ENCODE results near the gene SOS1.

SOS1 gene

DNA sequence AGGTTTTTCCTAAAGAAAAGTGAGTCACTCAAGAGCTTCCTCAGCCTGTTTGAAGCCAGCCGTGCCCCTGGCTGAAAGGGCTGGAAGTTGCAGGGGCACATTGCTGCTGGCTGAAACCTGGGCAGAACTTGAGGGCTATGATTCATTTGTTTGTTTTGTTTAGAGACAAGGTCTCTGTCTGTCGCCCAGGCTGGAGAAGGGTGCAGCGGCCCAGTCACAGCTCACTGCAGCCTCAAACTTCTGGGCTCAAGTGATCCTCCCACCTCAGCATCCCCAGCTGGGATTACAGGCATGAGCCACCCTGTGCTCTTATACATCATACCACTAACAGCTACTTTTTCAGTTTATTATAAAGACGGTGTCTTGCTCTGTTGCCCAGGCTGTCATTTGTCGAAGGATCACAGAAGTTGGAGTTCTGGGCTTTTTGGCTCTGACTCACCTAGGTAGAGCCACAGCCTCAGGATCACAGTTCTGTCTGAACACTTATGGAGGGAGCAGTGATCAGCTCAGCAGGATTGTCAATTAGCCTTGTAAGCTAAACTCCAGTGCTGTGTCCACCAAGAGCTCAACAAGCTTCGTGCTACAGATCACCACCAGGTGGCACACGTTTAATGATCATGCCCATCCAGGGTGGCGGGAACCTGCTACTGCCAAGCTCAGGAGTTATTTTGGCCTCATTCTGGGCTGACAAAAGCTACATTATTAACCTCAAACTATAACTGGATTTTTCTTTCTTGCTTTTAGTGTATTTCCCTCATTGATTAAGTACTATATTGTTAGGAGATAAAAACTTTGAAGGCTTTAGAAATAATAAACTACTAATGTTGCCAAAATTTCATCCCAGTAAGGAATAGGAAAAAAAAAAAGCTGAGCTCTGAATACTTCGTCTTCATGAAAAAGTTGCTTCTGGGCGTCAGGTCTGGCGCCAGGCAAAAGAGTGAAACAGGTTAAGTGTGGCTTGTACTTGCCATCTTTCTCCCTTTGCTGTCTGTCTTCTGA is 173.3 kb downstream of the SOS1 start:
- H4K20me1 ChIP-seq (ENCODE audit: insufficient read depth): no peaks in the 10 kb centered on the region
- H3K4me1 ChIP-seq (ENCODE audit: low read depth, poor library complexity, severe bottlenecking): peaks cover 4% of the 10 kb centered on the region
- H3K79me2 ChIP-seq (ENCODE audit: insufficient read depth, low read depth): no peaks in the 10 kb centered on the region
- no peak overlapping the region for H3K9ac ChIP-seq
- no peak overlapping the region for H3K4me2 ChIP-seq
- peak overlapping the region; percentile 5; the same call in 1 of the 2 replicates for H2AFZ ChIP-seq (ENCODE audit: low read depth)
- no peaks in the 10 kb centered on the region for H3K36me3 ChIP-seq (ENCODE audit: insufficient read depth)
- no peak overlapping the region for H3K4me3 ChIP-seq (IDR thresholded peaks at IDR 0.05; ENCODE audit: insufficient read depth, low read depth, low read length)
- TF ChIP-seq, protein P1, sequence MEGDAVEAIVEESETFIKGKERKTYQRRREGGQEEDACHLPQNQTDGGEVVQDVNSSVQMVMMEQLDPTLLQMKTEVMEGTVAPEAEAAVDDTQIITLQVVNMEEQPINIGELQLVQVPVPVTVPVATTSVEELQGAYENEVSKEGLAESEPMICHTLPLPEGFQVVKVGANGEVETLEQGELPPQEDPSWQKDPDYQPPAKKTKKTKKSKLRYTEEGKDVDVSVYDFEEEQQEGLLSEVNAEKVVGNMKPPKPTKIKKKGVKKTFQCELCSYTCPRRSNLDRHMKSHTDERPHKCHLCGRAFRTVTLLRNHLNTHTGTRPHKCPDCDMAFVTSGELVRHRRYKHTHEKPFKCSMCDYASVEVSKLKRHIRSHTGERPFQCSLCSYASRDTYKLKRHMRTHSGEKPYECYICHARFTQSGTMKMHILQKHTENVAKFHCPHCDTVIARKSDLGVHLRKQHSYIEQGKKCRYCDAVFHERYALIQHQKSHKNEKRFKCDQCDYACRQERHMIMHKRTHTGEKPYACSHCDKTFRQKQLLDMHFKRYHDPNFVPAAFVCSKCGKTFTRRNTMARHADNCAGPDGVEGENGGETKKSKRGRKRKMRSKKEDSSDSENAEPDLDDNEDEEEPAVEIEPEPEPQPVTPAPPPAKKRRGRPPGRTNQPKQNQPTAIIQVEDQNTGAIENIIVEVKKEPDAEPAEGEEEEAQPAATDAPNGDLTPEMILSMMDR (conservative IDR thresholded peaks at IDR 0.05; ENCODE audit: low read depth, low read length): peak; percentile 91
- H3K27me3 ChIP-seq (ENCODE audit: insufficient read depth, low read depth): no peaks in the 10 kb centered on the region
- no peak overlapping the region for H3K27ac ChIP-seq

DNA sequence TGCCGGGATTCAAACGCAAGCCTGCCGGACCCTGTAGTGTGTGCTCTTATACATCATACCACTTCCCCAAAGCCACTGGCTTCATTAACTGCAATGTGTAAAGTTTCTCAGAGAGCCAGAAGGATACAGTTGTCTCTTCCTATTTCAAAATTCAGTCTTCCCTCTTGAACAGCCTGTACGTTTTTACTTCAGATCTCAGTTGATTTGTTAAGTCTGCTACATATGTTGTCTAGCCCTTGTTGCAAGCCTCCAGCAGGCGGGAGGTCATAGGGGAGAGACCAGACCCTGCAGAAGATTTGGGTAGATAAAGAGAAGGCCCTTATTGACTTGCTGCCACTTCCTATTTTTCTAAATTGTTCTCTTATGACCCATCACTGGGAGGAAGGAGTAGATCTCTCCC is 174.9 kb downstream of the SOS1 start:
- H3K36me3 ChIP-seq (ENCODE audit: insufficient read depth): no peaks in the 10 kb centered on the region
- TF ChIP-seq, protein P1 (conservative IDR thresholded peaks at IDR 0.05; ENCODE audit: low read depth, low read length): no peak
- H3K4me3 ChIP-seq (IDR thresholded peaks at IDR 0.05; ENCODE audit: insufficient read depth, low read depth, low read length): no peak overlapping the region
- H3K27ac ChIP-seq: no peak overlapping the region
- H3K4me2 ChIP-seq: no peak overlapping the region
- no peaks in the 10 kb centered on the region for H3K27me3 ChIP-seq (ENCODE audit: insufficient read depth, low read depth)
- no peak overlapping the region for H2AFZ ChIP-seq (ENCODE audit: low read depth)
- H3K4me1 ChIP-seq (ENCODE audit: low read depth, poor library complexity, severe bottlenecking): peaks cover 4% of the 10 kb centered on the region
- H3K9ac ChIP-seq: no peak overlapping the region
- H3K79me2 ChIP-seq (ENCODE audit: insufficient read depth, low read depth): no peaks in the 10 kb centered on the region
- H4K20me1 ChIP-seq (ENCODE audit: insufficient read depth): no peaks in the 10 kb centered on the region

DNA sequence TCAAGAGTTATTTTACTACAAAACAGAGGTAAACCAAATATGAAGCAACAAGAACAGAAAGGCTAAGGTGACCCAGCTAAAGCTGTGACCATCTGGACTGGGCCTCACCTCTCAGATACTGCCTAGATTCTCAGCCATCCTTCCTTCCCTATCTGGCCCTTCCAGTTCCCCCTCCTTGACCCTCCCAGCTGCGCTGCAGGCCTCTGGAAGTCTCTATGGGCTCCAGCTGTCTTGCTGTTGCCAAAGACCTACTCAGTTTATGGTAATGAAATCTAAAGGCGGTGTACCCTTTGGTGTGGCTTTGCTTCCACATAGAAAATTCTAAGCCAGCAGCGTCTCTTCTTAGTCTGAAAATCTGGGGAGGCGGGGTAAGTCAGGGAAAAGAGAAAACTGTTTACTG is 175.5 kb downstream of the SOS1 start:
- Histone ChIP-seq H3K4me1 (ENCODE audit: low read depth, poor library complexity, severe bottlenecking) (peaks cover 4% of the 10 kb centered on the region), H3K9ac (no peak overlapping the region), H3K27ac (no peak overlapping the region), H3K27me3 (ENCODE audit: insufficient read depth, low read depth) (no peaks in the 10 kb centered on the region), H4K20me1 (ENCODE audit: insufficient read depth) (no peaks in the 10 kb centered on the region), H3K36me3 (ENCODE audit: insufficient read depth) (no peaks in the 10 kb centered on the region), H3K4me3 (IDR thresholded peaks at IDR 0.05; ENCODE audit: insufficient read depth, low read depth, low read length) (no peak overlapping the region), H3K4me2 (no peak overlapping the region), H2AFZ (ENCODE audit: low read depth) (no peak overlapping the region), H3K79me2 (ENCODE audit: insufficient read depth, low read depth) (no peaks in the 10 kb centered on the region)
- TF ChIP-seq, protein P1 (conservative IDR thresholded peaks at IDR 0.05; ENCODE audit: low read depth, low read length): no peak

DNA sequence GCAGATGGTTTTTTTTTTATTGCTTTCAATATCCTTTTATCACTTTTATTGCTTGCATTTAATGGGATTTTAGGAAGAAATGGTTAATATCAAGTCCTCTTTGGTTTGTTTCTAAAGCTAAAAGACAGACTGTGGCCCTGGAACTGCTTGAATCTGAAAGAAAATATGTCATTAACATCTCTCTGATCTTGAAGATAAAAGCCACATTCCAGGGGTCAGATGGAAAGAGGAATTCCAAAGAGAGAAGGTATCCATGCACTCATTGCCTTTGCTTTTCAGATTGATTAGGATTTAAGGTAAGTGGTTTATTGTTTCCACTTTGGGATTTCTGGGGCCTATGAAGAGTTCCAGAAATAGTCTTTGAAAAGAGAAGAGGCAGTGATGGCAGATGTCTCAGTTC is 177.1 kb downstream of the SOS1 start:
- no peak overlapping the region for H3K9ac ChIP-seq
- H4K20me1 ChIP-seq (ENCODE audit: insufficient read depth): no peaks in the 10 kb centered on the region
- no peaks in the 10 kb centered on the region for H3K79me2 ChIP-seq (ENCODE audit: insufficient read depth, low read depth)
- H2AFZ ChIP-seq (ENCODE audit: low read depth): no peak overlapping the region
- H3K27me3 ChIP-seq (ENCODE audit: insufficient read depth, low read depth): no peaks in the 10 kb centered on the region
- H3K27ac ChIP-seq: no peak overlapping the region
- H3K4me2 ChIP-seq: no peak overlapping the region
- no peak overlapping the region for H3K4me3 ChIP-seq (IDR thresholded peaks at IDR 0.05; ENCODE audit: insufficient read depth, low read depth, low read length)
- peaks cover 4% of the 10 kb centered on the region for H3K4me1 ChIP-seq (ENCODE audit: low read depth, poor library complexity, severe bottlenecking)
- TF ChIP-seq, protein P1 (conservative IDR thresholded peaks at IDR 0.05; ENCODE audit: low read depth, low read length): no peak
- no peaks in the 10 kb centered on the region for H3K36me3 ChIP-seq (ENCODE audit: insufficient read depth)

All from KMS-11 (cell line).